ENCODE measurements around the gene DAD1. TPM values are rescaled to one million over a fixed set of nuclear protein-coding genes. Genes with fewer than 3 reads are reported as not detected.
"Not testable (repeated sequence)": the region's sequence is repeated elsewhere in the genome, so short reads cannot be mapped to it uniquely, and the experiment has no call there.

Gene DAD1
- total RNA-seq = 100 to 1,000 TPM; 139 to 142 TPM
- long read RNA-seq, transcript DAD1-201 (3 exons, 731 nt) = major isoform, 64 of 69 reads
- long read RNA-seq, partial matches to known transcripts = 0 of 69 reads
- long read RNA-seq, other reads (novel, unspliced or antisense) = 4 of 69 reads

DNA sequence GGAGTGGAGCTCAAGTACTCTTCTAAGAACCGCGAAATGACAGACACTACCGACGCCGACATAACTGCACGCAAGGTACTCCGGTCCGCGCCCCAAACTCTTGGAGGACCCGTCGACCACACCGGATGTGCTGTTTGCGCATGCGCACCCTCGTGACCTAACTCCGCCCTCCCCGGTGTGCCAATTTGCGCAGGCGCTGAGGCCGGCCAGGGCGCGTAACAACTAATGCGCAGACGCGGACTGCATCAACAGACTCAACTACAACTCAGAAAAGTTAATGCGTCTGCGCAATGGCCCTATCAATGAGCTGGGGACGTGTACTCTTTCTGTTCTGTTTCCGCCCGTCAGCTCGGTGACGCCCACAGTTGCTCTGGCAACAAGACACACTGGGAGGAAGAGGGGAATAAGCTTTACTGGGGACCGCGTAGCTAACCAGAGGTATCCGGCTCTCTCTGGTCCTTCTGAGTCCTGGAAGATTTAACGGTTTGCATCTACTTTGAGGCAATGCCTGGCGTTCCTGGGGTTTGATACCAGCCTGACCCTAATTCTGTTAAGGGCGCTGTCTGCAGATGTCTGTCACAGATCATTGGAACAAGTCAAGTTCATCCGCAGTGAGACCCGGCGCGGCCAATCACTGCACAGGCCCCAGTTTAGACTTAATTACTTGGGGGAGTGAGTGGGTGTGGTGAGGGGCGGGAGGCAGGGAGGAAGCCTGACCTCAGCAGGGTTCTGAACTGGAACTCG lies at the start of gene DAD1:
Gene DAD1 (minus strand): TSS at position 129 of the 744 bp plus-strand sequence. CDS start 67 bp downstream, at position 62.
- DNase-seq (peak; percentile 99), ATAC-seq (peak; percentile 95)
- intact Hi-C loops (cut with DNase I, micrococcal nuclease) = no loop called here

DNA sequence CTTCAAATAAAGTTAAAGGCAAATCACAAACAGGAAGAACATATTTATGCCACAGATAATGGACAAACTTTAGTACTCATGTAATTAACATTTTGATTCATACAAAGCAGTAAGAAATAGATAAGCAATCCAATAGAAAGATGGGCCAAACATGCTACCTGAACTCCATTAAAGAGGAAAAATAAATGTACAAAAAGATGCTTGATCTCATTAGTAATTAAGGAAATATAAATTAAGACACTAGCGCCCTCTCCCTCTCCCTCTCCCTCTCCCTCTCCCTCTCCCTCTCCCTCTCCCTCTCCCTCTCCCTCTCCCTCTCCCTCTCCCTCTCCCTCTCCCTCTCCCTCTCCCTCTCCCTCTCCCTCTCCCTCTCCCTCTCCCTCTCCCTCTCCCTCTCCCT lies 47.0 kb upstream of the DAD1 start:
- ATAC-seq; DNase-seq; intact Hi-C loops (cut with DNase I, micrococcal nuclease): not testable (repeated sequence)

DNA sequence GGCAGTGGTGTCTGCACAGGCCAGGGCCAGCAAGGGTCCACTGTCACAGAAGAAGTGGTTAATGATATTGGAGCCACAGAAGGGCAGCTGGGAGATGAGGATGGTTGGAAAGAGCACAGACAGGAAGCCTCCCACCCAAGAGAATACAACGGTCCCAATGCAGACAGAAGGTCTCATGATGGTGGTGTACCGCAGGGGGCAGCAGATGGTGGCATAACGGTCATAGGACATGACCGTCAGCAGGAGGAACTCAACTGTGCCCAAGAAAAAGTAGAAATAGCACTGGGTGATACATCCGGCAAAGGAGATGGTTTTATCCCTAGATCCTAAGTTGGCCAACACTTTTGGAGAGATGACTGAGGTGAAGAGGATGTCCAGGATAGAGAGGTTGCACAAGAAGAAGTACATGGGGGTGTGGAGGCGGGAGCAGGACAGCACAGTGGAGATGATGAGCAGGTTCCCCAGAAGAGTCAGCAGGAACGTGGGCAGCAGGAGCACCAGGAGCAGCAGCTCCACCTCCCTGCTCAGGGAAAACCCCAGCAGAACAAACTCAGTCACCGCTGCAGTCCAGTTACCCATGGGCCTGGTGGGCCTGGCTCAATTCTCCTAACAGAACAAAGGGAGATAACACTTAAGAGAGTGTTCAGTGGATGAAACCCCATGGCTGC lies 45.3 kb upstream of the DAD1 start:
- intact Hi-C loops (cut with DNase I, micrococcal nuclease) = no loop called here
- ATAC-seq (no peak), DNase-seq (no peak)

DNA sequence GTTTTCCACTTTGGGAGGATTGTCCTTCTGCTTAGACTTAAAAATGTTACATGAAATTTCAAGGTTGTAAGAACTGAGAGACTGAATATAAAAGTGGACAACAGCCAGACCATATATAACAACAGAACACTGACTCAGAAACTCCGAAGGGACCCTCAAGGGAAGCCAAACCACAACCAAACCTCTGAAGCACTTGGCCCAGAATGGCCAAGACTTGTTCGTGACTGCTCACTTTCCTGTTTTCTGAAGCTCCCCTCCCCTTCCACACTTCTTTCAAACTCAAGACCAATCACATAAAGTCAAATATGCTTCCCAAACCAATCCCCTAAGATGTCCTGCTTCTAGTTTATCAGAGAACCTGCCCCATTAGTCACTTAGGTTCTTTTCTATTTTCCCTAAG lies 41.5 kb upstream of the DAD1 start:
- intact Hi-C loops (cut with DNase I, micrococcal nuclease) = no loop called here

DNA sequence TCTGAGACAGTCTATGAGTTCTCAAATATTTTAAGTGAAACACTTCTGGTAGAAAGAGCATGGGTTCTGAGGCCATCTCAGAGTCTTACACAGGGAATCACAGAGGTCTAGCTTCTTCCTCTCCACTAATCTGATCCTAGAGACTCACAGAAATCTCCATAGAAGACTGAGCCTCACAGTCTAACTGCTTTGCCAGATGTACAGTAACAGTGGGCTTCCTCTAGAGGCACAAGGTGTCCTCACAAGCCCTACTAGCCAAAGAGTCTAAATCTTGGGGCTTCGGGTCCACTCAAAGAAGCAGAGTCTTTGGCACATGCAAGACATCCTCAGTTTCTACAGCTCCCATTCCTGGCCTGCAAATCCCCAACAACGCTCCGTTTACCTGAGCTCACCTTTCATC lies 41.0 kb upstream of the DAD1 start:
- DNase-seq (no peak), ATAC-seq (no peak)
- intact Hi-C loops (cut with DNase I, micrococcal nuclease) = no loop called here

More for the DNA sequence above, 41.5 kb upstream of the DAD1 start:
- ATAC-seq = no peak
- DNase-seq = no peak

DNA sequence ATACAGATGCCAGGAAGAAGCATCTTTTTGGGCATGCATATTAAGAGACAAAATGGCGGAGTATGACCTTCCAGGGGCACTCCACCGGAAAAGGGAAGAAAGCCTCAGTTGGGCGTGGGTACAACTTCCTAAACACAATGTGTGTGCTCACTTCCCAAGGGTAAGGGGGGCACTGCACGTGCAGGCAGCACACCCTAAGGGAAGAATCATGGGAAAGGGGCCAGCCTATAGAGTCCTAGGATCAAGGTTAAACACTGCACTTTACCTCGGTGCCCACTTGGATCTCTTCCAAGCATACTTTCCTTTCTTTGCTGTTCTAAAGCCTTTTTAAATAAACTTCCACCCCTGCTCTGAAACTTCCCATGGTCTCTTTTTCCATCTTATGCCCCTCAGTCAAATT lies 40.3 kb upstream of the DAD1 start:
- intact Hi-C loops (cut with DNase I, micrococcal nuclease) = no loop called here
- ATAC-seq (no peak), DNase-seq (no peak)

DNA sequence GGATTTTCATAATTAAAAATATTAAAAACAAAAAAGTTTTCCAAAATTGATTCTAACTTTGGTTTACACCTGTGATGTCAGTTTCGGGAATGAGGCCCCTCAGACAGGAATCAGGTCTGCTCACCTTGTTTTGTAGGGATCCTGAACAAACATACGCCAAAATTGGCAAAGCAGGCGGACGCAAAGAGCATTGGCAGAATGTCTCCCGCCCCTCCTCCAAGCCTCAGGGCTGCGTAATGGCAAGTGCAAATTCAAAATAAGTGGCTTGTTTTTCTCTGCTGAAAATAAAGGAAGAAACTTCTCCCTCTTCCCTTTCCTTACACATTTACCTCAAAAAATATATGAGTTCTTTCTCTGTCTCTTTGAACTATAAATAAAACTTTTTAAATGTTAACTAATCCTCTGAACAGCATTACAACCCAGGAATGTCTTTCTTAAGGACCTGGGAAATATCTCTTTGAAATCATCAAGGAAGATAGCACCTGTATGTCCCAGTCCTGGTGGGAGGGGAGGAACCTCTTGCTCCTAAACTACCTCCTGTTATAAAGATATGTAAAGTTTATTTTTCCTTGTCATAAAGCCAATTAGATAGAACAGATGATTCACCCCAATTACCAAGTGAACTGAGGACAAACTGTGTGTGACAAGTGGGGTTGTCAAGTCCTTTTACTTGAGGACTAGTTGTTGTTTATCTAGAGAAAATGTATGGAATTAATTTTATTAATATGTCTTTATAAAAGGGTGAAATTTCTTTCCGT lies 38.7 kb upstream of the DAD1 start:
- no peak for DNase-seq
- intact Hi-C loops (cut with DNase I, micrococcal nuclease) = no loop called here
- ATAC-seq = peak; percentile 57

DNA sequence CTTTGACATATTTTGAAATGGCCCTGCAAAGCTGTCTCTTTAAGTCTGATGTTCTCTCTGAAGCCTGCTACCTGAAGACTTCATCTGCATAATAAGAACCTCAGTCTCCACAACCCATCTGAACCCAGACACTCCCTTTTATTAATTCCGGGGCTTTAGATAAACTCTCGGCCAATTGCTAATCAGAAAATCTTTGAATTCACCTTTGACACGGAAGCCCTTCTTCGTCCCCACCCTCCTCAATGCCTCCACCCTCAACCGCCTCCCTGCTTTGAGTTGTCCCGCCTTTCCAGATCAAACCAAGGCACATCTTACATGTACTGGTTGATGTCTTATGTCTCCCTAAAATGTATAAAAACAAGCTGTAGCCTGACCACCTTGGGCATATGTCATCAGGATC lies 37.6 kb upstream of the DAD1 start:
- ATAC-seq = no peak
- no peak for DNase-seq
- intact Hi-C loops (cut with DNase I, micrococcal nuclease) = no loop called here

DNA sequence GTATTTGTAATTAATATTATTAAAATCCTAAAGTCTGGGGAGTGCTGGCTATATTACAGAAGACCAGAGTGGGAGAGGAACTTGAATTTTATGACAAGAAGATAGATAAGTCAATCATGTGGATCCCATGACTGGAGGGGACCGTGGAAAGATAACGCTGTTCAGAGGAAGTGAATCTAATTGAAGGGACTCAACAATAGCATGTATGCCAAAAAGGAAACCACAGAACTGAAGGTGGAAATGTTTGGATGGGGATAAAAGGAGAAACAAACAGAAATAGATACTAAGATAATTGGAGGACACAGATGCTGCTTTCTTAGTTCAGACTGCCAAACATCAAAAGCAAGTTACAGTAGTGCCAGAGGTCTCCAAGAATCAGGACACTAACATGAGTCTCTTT lies 34.0 kb upstream of the DAD1 start:
- intact Hi-C loops (cut with DNase I, micrococcal nuclease) = no loop called here
- ATAC-seq = no peak

DNA sequence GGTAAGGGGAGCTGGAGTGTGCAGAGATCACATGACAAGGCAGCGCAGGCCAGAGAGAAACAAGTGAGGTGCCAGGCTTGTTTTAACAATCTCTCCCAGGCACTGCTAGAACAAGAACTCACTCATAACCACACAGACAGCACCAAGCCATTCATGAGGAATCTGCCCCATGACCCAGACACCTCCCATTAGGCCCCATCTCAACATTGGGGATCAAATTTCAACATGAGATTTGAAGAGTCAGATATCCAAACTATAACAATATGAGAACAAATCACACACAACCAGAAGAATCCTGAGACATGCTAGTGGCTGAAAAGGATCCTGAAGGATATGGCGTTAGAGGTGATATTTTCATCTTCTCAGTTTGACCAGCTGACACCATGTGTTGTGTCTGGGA lies 33.2 kb upstream of the DAD1 start:
- intact Hi-C loops (cut with DNase I, micrococcal nuclease) = no loop called here
- ATAC-seq = no peak
- no peak for DNase-seq

More for the DNA sequence above, 34.0 kb upstream of the DAD1 start:
- no peak for DNase-seq

DNA sequence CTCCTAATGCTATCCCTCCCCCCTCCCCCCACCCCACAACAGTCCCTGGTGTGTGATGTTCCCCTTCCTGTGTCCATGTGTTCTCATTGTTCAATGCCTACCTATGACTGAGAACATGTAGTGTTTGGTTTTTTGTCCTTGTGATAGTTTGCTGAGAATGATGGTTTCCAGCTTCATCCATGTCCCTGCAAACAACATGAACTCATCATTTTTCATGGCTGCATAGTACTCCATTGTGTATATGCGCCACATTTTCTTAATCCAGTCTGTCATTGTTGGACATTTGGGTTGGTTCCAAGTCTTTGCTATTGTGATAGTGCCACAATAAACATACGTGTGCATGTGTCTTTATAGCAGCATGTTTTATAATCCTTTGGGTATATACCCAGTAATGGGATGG lies 26.7 kb upstream of the DAD1 start:
- intact Hi-C loops (cut with DNase I, micrococcal nuclease); ATAC-seq; DNase-seq: not testable (repeated sequence)

DNA sequence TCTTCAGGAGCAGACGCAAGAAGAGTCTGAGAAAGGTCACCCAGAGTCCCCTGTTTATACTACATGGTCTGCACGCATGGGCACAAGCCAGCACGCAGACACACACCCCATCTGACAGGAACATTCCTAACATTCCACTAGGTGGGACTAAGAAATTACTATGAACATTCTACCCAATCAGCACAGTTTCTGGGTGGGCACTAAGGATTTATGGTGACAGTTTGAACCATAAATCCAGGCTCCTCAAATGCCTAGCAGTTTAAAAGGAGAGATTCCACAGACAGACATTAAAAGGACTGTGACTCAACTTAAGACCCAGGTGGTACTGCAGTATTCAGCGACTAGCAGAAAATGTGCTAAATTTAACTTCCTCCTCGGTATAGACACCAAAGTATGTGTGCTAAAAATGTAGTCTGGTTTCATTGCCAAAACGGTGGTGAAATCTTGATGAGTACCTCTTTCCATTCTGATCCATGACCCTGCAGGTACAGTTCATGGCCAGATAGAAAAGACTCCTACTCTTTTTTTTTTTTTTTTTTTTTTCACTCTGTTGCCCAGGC lies 25.3 kb upstream of the DAD1 start:
- peak; percentile 52 for ATAC-seq
- intact Hi-C loops (cut with DNase I, micrococcal nuclease) = no loop called here
- no peak for DNase-seq

DNA sequence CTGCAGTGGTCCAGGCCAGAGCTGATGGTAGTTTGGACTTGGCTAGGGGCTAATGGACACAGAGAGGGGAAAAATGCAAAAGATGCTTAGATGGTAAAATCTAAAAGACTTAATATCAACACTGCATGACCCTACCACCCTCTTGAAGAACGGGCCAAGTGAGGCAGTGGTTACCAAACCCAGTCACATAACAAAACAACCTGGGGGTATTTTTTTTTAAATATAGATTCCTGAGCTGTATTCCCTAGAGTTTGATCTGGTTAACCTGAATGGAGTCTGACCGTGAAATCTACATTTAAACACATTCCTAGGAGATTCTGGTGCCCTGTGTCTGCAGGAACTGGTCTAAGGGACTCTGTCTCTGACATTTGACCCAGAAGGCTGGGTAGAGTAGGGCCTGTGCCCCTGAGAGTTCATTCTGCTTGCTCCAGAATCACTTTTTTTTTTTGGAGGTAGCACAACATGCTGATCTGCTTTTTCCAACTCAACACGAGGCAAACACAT lies 24.8 kb upstream of the DAD1 start:
- no peak for DNase-seq
- intact Hi-C loops (cut with DNase I, micrococcal nuclease) = no loop called here
- ATAC-seq = no peak

DNA sequence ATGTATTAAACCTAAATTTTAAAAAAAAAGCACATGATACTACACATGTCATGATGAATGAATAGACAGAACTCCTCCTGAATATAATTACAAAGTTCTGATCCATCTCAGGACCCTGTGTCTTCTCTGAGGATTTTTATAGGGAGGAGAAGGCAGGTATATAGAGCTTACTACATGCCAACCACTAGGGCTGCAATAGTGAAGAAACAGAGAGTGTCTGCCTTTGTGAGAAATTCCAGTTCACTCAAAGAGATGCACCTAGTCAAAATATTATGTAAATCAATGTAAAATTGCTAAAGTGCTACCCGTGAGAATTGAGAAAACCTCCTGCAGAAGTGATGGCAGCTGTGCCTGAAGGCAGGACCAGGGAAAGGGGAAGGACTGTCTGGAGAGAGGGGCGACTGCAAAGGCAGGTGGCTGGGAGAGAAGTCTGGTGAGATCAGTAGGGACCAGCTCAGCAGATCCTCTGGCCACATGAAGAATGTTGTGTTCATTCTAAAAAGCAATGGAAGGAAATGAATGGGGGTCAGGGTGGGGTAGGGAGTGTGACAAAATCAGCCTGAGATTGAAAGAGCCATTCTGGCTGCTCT lies 24.2 kb upstream of the DAD1 start:
- DNase-seq = no peak
- intact Hi-C loops (cut with DNase I, micrococcal nuclease) = no loop called here
- ATAC-seq = no peak

DNA sequence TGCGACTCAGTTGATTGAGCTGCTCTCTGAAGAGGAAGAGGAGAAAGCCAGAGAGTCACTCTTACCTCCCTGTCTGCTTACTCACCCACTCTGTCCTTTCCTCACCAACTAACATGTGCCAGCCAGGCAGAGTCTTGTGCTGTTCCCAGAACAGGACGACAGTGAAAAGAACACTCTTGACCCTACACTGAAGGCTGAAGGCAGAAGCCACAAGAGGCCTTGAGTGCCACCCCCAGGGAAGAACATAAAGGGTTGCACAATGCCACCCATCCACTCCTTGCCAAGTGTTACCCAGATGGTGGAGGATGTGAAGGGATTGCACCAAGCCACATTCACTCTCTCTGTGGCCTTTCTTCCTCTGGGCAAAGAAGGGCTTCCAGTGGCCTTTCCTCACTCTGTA lies 21.9 kb upstream of the DAD1 start:
- no peak for DNase-seq
- intact Hi-C loops (cut with DNase I, micrococcal nuclease) = no loop called here
- no peak for ATAC-seq

DNA sequence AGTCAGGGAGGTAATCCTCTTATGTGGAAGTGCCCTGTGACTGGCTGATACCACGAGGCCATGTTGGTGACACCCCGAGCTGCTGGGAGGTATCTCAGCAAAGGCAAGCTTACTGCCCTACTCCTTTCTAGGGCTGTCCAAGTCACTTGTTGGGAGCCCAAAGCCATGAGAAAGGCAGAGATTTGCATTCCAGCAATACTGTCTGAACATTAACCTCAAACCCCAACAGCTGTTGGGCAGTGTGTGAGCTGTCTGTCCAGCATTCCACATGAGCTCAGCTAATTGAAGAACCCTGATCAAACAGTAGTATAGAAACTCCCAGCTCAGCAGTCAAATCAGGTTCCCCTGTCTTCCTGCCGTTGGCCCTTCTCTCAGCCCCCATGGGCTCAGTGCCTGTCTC lies 18.3 kb upstream of the DAD1 start:
- ATAC-seq (no peak), DNase-seq (no peak)
- intact Hi-C loops (cut with DNase I, micrococcal nuclease) = no loop called here

DNA sequence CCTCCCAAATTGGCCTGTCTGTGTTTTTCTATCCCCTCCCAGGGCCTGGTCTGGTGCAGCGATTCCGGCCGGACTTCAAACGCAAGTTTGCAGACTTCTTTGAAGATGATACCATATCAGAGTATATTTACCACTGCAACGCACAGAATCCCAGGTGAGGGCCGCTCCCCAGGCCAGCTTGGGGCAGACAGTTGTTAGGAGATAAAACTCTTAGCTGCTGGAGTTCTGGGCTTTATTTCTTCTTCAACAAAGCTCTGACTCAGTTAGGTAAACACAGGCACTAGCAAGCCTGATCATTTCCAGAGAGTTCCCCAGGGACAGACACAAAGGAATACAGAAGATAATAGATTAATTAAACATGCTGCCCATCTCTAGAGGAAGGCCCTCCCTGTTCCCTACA lies 17.4 kb upstream of the DAD1 start:
- no peak for DNase-seq

DNA sequence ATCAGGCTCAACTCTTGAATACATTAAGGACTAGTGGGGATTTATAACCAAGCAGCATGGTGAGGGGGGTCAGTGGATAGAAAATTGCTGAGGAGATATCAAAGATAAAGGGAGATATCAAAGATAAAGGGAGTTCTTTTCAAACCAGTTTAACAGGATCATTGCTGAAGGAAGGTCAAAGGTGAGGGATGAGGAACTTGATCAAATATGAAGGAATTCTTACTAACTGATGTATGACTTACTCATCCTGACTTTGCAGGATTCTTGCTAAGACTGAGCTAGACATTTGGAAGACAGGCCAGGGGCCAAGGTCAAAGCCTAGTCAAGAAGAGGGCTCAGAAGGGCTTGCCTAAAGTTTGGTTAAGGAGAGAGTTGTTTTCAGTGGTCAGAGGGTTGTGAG lies 13.8 kb upstream of the DAD1 start:
- DNase-seq (no peak), ATAC-seq (no peak)
- intact Hi-C loops (cut with DNase I, micrococcal nuclease) = no loop called here

More for the DNA sequence above, 17.4 kb upstream of the DAD1 start:
- intact Hi-C loops (cut with DNase I, micrococcal nuclease) = no loop called here
- ATAC-seq = no peak

DNA sequence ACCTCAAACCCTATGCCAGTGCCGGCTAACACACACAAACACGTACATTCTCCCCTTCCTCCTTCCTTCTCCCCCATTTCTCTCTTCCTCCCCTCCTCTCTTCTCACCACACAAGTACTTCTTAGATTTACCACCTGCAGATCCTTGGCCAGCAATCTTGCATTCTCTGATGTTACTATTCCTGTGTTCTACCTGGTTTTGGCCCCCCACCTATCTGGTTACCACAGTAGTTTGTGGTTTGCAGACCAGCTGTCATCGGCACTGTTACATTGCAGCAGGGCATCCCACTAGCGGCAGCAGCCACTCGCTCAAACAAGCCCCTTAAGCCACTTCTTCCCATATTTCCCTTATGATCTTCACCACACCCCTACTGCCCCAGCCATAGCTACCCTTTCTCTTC lies 13.0 kb upstream of the DAD1 start:
- DNase-seq = no peak
- no peak for ATAC-seq
- intact Hi-C loops (cut with DNase I, micrococcal nuclease) = no loop called here

All from left colon (tissue), 2 donors.